KOPT-K1 (cell line): Measurements from ENCODE around the gene TPCN2.

ENCODE experiments used
- H3K27ac ChIP-seq: fragments of 200-600 bp; sonication (generic); 2 replicates; pipeline ENCODE4 v1.5.1; 2016; ENCODE audit warnings: antibody characterized with exemption, mild to moderate bottlenecking, low read depth, low read length; ENCODE audit not compliant: poor library complexity, severe bottlenecking
- H3K36me3 ChIP-seq: fragments of 200-600 bp; sonication (generic); 2 replicates; pipeline ENCODE4 v1.5.1; 2017; ENCODE audit warnings: antibody characterized with exemption, mild to moderate bottlenecking, low read length, moderate library complexity; ENCODE audit not compliant: insufficient read depth
- H3K9me3 ChIP-seq: fragments of 200-600 bp; sonication (generic); 2 replicates; pipeline ENCODE4 v1.5.1; 2017; ENCODE audit warnings: antibody characterized with exemption, low read length, mild to moderate bottlenecking; ENCODE audit not compliant: insufficient read depth, poor library complexity, severe bottlenecking

Gene TPCN2

DNA sequence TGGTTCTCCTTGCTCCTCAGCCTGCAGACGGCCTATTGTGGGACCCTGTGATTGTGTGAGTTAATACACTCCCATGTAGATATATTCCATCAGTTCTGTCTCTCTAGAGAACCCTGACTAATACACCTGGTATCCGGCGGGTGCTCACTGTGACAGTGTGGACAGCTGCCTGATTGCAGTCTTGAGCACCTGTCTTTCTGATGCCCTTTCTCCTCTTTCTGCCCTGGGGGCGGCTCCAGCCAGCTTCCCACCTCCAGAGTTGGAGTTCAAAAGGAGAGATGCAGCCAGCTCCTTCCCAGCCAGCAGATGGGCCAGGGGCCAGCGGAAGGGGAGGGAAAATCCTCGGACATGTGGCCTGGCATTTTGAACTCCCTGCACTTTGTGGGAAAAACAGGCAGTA lies 122.0 kb downstream of the TPCN2 start:
- H3K36me3 ChIP-seq, result no peaks in the 10 kb centered on the region
- peaks cover 4% of the 10 kb centered on the region for H3K9me3 ChIP-seq
- H3K27ac ChIP-seq, result no peak overlapping the region

DNA sequence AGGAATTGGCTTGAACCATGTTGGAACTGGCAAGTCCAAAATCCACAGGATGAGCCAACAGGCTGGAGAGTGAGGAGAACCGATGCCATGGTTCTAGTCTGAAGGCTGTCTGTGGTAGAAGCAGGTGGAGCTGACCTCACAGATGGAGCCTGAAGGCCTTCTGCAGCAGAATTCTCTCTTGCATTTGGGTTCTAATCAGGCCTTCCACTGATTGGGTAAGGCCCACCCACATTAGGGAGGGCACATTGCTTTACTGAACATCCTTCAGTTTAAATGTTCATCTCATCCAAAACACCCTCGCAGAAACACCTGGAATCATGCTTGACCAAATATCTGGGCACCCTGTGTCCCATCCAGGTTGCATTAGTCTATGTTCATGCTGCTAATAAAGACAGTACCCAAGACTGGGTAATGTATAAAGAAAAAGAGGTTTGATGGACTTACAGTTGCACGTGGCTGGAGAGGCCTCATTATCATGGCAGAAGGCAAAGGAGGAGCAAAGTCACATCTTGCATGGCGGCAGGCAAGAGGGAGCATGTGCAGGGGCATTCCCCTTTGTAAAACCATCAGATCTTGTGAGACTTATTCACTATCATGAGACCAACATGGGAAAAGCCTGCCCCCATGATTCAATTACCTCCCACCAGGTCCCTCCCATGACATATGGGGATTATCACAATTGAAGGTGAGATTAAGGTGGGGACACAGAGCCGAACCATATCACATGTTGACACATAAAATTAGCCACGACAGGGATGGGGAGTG lies 122.9 kb downstream of the TPCN2 start:
- Histone ChIP-seq H3K27ac (no peak overlapping the region), H3K36me3 (no peaks in the 10 kb centered on the region), H3K9me3 (peaks cover 6% of the 10 kb centered on the region)

DNA sequence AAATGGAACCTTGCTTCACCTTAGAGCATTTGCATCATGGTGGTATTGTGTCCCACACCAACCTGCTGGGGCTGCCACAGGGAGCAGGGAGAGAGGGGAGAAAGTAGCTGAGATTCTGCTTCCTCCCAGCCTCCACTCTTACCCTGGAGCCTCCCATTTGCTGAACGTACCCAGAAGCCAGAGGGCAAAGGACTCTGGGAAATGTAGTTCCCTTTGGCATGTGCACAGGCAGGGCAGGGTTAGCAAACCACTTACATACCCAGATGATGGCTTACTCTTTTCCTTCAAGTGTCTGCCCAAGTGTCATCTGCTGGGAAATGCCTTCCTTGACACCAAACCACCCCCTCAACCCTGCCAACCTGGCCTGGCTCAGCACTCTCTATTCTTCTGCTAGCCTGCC lies 123.9 kb downstream of the TPCN2 start:
- no peak overlapping the region for H3K27ac ChIP-seq
- H3K36me3 ChIP-seq, result no peaks in the 10 kb centered on the region
- peaks cover 6% of the 10 kb centered on the region for H3K9me3 ChIP-seq

DNA sequence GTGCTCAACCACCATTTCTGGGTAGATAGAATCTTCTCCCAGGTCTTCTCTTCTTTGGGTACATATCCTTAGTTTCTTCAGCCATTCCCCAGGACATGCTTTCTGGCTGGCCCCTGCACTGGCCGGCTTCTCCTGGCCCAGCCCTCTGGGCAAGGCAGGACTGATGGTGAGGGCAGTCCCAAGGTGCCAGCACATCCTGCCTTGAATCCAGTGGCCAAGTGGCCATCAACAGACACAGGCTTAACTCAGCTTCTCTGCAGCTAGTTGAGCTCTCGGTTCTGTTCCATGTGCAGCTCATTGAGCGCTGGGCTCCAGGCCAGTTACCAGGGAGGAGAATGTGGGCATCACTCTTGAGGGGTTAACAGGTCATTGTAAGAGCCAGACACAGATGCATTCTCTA lies 124.6 kb downstream of the TPCN2 start:
- Histone ChIP-seq H3K9me3 (peaks cover 6% of the 10 kb centered on the region), H3K36me3 (no peaks in the 10 kb centered on the region), H3K27ac (no peak overlapping the region)

DNA sequence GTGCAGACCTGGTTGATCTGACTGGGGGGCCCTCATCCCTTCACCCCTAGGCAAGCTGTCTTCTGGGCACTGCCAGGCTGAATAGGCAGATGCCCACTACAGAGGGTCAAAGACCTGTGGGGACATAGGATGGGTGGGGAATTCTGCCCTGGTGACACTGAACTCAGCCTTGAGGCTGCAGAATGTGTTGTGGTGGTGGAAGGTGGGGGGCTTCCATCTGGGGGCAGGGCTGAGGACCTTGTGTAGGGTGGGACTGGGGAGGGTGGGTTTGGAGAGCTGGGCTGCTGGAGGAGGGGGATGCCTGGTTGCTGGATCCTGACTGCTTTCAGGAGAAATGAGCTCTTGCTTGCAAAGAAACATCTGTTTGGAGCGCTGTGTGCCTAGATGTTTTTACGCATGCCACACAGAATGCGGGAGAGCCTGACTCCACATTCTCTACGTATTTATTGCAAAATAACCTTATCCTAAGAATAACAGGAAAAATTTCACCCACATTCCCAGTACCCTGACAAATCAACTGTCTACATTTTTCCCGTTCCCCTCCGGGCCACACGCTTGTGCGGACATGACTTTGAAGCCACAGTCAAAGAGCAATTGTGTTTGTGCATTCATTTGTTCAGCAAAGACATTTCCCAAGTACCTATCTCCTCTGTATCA lies 125.3 kb downstream of the TPCN2 start:
- H3K27ac ChIP-seq, result no peak overlapping the region
- H3K9me3 ChIP-seq, result peaks cover 6% of the 10 kb centered on the region
- no peaks in the 10 kb centered on the region for H3K36me3 ChIP-seq

DNA sequence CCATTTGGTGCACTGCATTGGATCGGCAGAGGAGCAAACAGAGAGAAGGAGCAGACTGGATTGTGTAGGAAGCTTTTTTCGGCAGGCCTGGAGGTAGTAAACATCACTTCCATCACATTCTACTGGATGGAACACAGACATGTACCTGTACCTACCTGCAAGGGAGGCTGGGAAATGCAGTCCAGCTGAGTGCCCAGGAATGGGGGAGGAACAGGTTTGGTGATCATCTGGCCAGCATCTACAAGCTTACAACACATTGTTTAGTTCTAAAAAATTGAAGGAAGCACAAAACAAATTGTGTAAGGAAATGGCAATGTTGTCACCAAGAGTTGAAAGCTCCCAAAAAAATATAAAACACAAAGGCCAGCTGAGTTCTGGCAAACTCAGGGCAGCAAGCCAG lies 126.1 kb downstream of the TPCN2 start:
- Histone ChIP-seq H3K27ac (no peak overlapping the region), H3K36me3 (no peaks in the 10 kb centered on the region), H3K9me3 (peaks cover 6% of the 10 kb centered on the region)

DNA sequence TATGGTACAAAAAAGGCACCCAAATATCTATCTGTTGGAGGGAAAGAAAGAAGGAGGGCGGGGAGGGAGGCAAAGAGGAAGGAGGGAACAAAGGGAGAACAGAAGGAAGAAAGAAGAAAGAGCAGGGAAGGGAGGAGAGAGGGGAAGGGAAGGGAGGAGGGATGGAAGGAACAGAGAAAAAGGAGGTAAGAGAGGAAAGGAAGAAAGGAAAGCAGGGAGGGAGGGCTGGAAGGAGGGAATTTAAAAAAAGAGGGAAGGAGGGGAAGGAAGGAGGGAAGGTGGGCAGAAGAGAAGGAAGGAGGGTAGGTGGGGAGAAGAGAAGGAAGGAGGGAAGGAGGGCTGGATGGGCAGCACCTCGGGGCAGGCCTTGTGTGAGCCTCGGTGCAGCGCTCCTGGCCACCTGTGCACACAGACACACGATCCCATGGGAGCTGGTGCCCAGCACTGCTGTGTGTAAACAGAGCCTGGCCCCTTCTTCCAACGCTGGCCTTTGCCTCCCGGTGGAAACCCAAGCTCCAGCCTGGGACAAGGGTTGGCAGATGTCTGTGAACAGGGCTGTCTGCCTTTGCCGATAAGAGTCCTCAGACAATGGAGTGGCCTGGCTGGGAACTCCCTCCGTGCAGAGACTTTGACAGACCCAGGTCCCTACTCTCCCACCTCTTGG lies 130.2 kb downstream of the TPCN2 start:
- Histone ChIP-seq H3K9me3 (peaks cover 6% of the 10 kb centered on the region), H3K27ac (no peak overlapping the region), H3K36me3 (no peaks in the 10 kb centered on the region)

DNA sequence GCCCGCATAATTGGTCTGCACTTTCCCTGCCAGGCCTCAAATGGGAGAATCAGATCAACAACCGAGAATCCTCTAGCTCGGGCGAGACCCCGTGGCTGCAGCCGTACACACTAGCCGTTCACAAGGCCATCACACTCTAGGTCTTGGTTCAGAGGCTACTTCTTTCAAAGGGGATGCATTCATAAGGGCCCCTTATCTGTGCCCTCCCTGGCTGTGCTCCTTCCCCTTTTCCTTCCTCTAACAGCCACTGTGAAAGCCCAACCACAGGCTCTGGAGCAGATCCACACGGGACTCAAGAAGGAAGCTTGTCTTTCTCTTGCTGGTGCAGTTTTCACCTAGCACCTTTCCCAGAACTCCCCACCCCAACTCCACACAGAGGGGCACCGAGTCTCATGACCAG lies 131.5 kb downstream of the TPCN2 start:
- H3K36me3 ChIP-seq, result no peaks in the 10 kb centered on the region
- no peak overlapping the region for H3K27ac ChIP-seq
- H3K9me3 ChIP-seq, result peaks cover 6% of the 10 kb centered on the region

DNA sequence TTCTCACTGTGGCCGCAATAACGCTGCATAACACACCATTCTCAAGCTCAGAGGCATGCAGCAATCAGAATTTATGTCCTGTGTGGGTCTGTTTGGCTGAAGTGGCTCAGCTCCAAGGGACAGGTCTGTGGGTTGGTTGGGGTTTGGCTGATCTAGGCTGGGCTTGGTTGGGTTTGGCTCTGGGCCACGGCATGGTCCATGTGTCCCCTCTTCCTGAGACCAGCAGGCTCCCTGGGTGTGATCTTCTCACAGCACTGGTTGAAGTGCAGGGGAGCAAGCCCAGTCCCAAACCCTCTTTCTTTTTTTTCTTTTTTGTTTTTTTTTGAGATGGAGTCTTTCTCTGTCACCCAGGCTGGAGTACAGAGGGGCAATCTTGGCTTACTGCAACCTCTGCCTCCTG lies 132.0 kb downstream of the TPCN2 start:
- Histone ChIP-seq H3K27ac (no peak overlapping the region), H3K9me3 (peaks cover 2% of the 10 kb centered on the region)

DNA sequence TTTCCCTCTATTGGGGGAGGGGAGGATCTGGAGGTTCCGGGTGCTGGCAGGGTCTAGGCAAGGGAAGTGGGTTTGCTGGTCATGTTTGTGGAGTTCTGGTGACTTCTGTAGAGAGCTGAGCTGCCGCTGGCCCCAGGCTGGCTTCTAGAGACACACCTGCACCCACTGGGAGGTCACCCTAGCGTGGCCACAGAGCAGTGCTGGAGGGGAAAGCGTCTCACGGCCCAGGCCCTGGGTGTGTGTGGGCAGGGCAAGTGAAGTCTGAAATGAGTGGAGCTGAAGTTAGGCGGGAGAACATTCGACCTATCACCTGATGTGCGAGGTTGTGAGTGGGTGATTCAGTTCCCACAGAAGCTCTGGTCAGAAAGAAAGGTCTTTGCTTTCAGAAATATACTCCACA lies 134.9 kb downstream of the TPCN2 start:
- Histone ChIP-seq H3K9me3 (peaks cover 19% of the 10 kb centered on the region), H3K27ac (no peak overlapping the region), H3K36me3 (no peaks in the 10 kb centered on the region)

More for the DNA sequence above, 132.0 kb downstream of the TPCN2 start:
- no peaks in the 10 kb centered on the region for H3K36me3 ChIP-seq
